Lower leg skin (tissue), 3 donors: ENCODE data around the gene WDR44.

Source experiments
- CTCF ChIP-seq, 3 donors: fragments of 450-650 bp; IDR thresholded peaks; one replicate each; pipeline ENCODE4 v1.5.1; 2016; ENCODE audit warnings: antibody characterized with exemption in 3 of 3, mild to moderate bottlenecking in 3 of 3, moderate library complexity in 2 of 3
- POLR2A ChIP-seq, 2 donors: fragments of 450-650 bp; IDR thresholded peaks; one replicate each; pipeline ENCODE4 v1.6.1; 2016 to 2017; ENCODE audit warnings: antibody characterized with exemption in 2 of 2, mild to moderate bottlenecking in 1 of 2, moderate library complexity in 1 of 2

GRCh38 chrX:118493653-118494297, 147.9 kb downstream of the WDR44 start:
- no peak for TF ChIP-seq POLR2A (IDR thresholded peaks at IDR 0.05)
- TF ChIP-seq CTCF (IDR thresholded peaks at IDR 0.05): no peak
